NK-92 treated with Interleukin-12 subunit alpha and Interleukin-12 subunit beta, amount 100 ng/mL, for 24 hours (cell line): ENCODE measurements around the gene OR52B2.
"Not testable (repeated sequence)": the region's sequence is repeated elsewhere in the genome, so short reads cannot be mapped to it uniquely, and the experiment has no call there.

Experiments used
- DNase-seq: peaks from one replicate; lab custom pipeline; 2025; lab: John Stamatoyannopoulos, UW

OR52B2 gene

DNA sequence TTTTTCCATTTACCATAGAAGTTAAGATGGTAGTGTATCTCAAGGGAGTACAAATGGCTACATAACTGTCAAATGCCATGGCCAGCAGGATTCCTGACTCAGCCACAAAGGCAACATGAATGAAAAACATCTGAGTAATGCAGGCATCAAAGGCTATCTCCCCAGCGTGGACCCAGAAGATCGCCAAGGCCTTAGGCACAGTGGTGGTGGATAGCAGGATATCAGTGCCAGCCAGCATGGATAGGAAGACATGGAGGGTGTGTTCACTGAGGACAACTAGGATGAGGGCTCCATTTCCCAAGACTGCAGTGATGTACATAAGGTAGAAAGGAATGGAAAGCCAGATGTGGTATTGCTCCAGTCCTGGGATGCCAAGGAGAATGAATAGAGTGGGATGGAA, 18.0 kb downstream of the OR52B2 start:
- DNase-seq, result no peak

DNA sequence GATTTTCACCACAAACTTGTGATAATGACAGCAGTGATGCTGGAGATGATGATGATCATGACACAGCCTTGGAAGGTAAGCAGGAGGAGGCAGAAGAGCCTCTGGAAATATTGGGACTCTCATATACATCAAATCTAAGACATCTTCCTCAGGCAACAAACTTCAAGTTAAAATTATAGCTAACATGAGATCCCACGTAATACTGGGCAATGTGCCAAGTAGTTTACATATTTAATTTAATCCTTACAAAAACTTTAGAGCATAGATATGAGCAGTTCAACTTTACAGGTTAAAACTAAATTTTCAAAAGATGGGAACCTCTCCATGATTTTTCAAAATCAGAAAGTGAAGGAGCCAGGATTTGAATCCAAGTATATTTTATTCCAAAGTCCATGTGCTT, 19.0 kb downstream of the OR52B2 start:
- DNase-seq, result no peak

DNA sequence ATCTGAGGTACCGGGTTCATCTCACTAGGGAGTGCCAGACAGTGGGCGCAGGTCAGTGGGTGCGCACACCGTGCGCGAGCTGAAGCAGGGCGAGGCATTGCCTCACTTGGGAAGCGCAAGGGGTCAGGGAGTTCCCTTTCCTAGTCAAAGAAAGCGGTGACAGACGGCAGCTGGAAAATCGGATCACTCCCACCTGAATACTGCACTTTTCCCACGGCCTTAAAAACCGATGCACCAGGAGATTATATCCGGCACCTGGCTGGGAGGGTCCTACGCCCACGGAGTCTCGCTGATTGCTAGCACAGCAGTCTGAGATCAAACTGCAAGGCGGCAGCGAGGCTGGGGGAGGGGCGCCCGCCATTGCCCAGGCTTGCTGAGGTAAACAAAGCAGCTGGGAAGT, 26.4 kb downstream of the OR52B2 start:
- DNase-seq, result not testable (repeated sequence)

DNA sequence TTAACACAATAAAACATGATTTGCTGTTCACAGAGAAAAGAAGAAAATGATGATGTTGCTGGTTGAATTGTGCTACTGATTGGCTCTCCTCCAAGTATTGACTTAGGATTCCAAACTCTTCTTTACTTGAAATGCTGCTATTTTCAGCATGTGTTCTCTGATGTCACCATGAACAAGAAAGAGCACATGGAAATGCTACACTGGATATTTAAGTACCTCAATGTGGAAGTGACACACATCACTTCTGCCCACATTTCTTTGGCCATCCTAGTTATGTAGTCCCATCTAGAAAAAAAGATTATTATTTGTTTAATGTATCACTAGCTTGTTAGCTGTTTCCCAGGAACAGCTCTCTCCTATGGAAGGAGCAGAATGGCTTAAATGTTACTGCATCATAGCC, 27.2 kb downstream of the OR52B2 start:
- no peak for DNase-seq

DNA sequence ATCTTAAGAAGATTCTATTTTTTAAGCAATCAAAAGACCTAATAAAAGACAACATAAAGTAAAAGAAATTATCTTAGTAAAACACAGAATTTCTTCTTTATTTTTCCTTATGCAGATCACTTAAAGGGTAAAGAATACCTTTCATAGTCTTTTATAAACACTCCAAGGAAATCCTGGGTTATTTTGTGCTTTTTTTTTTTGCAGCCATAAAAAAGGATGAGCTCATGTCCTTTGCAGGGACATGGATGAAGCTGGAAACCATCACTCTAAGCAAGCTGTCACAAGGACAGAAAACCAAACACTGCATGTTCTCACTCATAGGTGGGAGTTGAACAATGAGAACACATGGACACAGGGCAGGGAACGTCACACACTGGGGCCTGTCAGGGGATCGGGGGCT, 34.2 kb downstream of the OR52B2 start:
- DNase-seq, result not testable (repeated sequence)

DNA sequence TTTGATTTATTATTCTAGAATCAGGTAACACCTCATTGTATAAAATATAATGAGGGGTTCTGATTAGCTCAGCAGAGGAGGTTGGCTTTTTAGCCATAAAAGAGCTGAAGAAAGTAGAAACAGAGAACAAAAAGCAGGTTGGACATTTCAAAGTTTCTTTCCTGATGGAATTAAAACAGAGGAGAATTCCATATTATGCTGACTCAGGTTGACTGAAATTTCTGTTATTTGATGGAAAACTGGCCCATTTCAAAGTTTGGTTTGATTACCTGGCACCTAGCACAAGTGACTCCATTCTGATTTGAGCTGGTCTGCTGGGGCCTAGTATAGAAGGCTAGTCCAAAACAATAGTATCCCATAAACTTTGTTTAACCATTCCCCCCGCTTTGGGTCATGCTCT, 37.7 kb downstream of the OR52B2 start:
- DNase-seq, result no peak

DNA sequence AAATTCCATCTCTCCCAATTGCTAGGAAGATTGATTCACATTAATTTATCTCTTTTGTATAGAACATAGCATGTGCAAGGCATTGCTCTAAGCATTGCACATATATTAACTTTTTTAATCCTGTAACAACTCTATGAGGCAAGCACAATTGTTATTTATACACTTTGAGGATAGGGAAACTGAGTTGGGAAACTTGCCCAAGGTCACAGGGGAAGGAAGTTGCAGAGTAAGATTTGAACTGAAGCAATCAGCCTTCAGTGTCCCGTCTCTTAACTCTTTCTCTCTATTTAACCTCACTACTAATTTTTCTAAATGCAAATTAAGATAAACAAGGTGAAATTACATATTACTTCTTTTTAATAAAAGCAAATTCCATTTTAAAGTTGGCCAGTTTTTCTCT, 40.5 kb downstream of the OR52B2 start:
- DNase-seq, result no peak

DNA sequence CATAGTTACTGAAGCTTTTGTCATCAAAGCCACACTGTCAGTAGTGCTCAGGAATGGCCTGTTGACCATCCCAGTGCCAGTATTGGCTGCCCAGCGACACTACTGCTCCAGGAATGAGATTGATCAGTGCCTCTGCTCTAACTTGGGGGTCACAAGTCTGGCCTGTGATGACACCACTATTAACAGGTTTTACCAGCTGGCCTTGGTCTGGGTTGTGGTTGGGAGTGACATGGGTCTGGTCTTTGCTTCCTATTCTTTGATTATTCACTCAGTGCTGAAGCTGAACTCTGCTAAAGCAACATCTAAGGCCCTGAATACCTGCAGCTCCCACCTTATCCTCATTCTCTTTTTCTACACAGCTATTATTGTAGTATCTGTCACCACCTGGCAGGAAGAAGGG, 41.1 kb downstream of the OR52B2 start:
- no peak for DNase-seq

DNA sequence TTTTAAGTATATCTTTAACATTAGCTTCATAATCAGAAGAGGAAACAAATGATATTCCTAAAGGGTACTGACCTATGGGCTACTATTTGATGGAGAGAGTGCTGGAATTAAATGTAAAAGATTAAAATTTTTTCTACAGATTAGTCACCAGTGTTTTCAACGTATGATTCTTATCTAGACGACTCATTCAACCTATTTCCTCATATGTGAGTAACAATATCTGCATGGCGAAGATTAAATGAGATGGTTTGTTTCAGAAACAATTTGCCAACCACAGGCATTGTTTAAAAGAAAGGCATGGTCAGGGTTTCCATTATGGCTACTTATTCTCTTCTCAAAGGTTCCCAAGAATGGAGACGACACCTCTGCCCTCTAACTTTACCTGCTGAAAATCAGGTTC, 42.2 kb downstream of the OR52B2 start:
- DNase-seq, result no peak

DNA sequence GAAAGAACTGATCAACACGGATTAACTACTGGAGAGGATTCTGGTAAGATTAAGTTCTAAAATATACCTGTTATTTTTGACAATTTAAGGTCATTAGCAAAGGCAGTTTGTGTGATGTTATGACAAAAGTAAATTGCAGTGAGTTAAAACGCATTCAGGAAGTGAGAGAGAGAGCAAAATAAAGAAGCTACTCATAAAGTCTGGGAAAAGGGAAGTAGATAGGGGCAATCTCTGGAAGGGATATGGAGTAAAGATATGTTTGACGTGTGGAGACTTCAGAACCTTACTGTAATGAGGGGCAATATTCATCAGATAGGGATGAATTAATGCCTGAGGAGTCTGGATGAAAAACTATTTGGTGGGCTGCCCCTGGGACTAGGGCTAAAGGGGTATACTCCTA, 45.9 kb downstream of the OR52B2 start:
- DNase-seq, result no peak
